Mucosa of descending colon (tissue), 3 donors: ENCODE measurements around the gene PRKAR1A. TPM values are rescaled to one million over a fixed set of nuclear protein-coding genes. Genes with fewer than 3 reads are reported as not detected.
"Not testable (repeated sequence)": the region's sequence is repeated elsewhere in the genome, so short reads cannot be mapped to it uniquely, and the experiment has no call there.

ENCODE experiments used
- ATAC-seq: fragments of 200-7000 bp; cut with Tn5 transposase; one replicate; pipeline ENCODE4 v1.9.1; 2020; ENCODE audit warnings: mild to moderate bottlenecking, moderate library complexity
- DNase-seq, 3 donors: peaks; one replicate each; pipeline ENCODE4 v3.0.0-alpha.2; 2020
- H3K36me3 ChIP-seq: fragments of 200-600 bp; one replicate; pipeline ENCODE4 v1.8.0; 2021; ENCODE audit warnings: low read depth, mild to moderate bottlenecking
- H3K4me1 ChIP-seq: fragments of 200-600 bp; one replicate; pipeline ENCODE4 v1.8.0; 2021; ENCODE audit warnings: low read depth, mild to moderate bottlenecking
- H3K4me3 ChIP-seq: fragments of 200-600 bp; one replicate; pipeline ENCODE4 v1.8.0; 2021; ENCODE audit warnings: mild to moderate bottlenecking
- H3K9me3 ChIP-seq: fragments of 200-600 bp; one replicate; pipeline ENCODE4 v1.8.0; 2021; ENCODE audit warnings: mild to moderate bottlenecking
- CTCF ChIP-seq: fragments of 200-600 bp; IDR thresholded peaks from one replicate; pipeline ENCODE4 v1.8.0; 2022; ENCODE audit warnings: antibody characterized with exemption, mild to moderate bottlenecking
- intact Hi-C, 2 donors: fragments of 100-400 bp; cut with DNase I in 1 of 2; cut with micrococcal nuclease in 1 of 2; formaldehyde crosslinking; loops; one replicate each; pipeline versions ENCODE4 v1.11.0 to v1.11.1; 2022; cut with DNase I, micrococcal nuclease
- total RNA-seq, 3 donors: library from RNA; stranded (reverse); fragmentation: NEBNext Ultra II Directional in 2 of 3; extraction: Animal tissue kit (Norgen Biotek cat#: 25700) in 2 of 3; gene quantifications; one replicate each; pipeline versions ENCODE4 v1.2.1 to v1.2.4, GENCODE V29; 2021 to 2023
- donor health status: DM: no; HTN: no; CAD: no; lungs with moderate emphysema.
- donor health status: DM: no; HTN: no; CAD: no.
- donor health status: DM: no; HTN: yes; CAD: no.

PRKAR1A gene
- total RNA-seq, 3 donors from 2014 or later, result 132 to 238 (median 147) TPM

- Histone ChIP-seq H3K4me3 (no peak overlapping the region), H3K9me3 (no peaks in the 10 kb centered on the region)
- ATAC-seq, result no peak
Observed at GRCh38 chr17:68579194-68579927, 67.1 kb downstream of the PRKAR1A start.

GRCh38 chr17:68580236-68580770 is 68.1 kb downstream of the PRKAR1A start:
- no peak for TF ChIP-seq CTCF
- ATAC-seq (peak; percentile 52), DNase-seq (no peak)
- intact Hi-C loops, result no loop called here
- no peaks in the 10 kb centered on the region for H3K36me3 ChIP-seq
- H3K9me3 ChIP-seq, result no peaks in the 10 kb centered on the region
- H3K4me1 ChIP-seq, result no peaks in the 10 kb centered on the region
- no peak overlapping the region for H3K4me3 ChIP-seq

More at GRCh38 chr17:68579194-68579927, 67.1 kb downstream of the PRKAR1A start:
- no peaks in the 10 kb centered on the region for H3K4me1 ChIP-seq
- DNase-seq, result no peak
- intact Hi-C loops, result no loop called here
- TF ChIP-seq CTCF, result no peak
- no peaks in the 10 kb centered on the region for H3K36me3 ChIP-seq

- TF ChIP-seq CTCF, result no peak
- intact Hi-C loops, result no loop called here
- ATAC-seq, result no peak
Observed at GRCh38 chr17:68581863-68582645, 69.8 kb downstream of the PRKAR1A start.

GRCh38 chr17:68582867-68583266 is 70.6 kb downstream of the PRKAR1A start:
- H3K36me3 ChIP-seq, DNase-seq, ATAC-seq, H3K4me3 ChIP-seq, intact Hi-C loops, H3K4me1 ChIP-seq, H3K9me3 ChIP-seq: not testable (repeated sequence)

More at GRCh38 chr17:68581863-68582645, 69.8 kb downstream of the PRKAR1A start:
- H3K4me3 ChIP-seq, result no peak overlapping the region
- H3K9me3 ChIP-seq, result no peaks in the 10 kb centered on the region
- H3K4me1 ChIP-seq, result no peaks in the 10 kb centered on the region
- DNase-seq, result no peak
- H3K36me3 ChIP-seq, result no peaks in the 10 kb centered on the region

GRCh38 chr17:68584581-68585303 is 72.5 kb downstream of the PRKAR1A start:
- Histone ChIP-seq H3K36me3 (no peaks in the 10 kb centered on the region), H3K9me3 (no peaks in the 10 kb centered on the region), H3K4me3 (no peak overlapping the region), H3K4me1 (no peaks in the 10 kb centered on the region)
- intact Hi-C loops, result no loop called here
- DNase-seq (no peak), ATAC-seq (no peak)
- TF ChIP-seq CTCF, result no peak
